ENCODE results near the gene CEP295NL.

CEP295NL gene

GRCh38 chr17:78861229-78861628 lies 41.8 kb downstream of the CEP295NL start:
- DNase-seq: no peak

DNA sequence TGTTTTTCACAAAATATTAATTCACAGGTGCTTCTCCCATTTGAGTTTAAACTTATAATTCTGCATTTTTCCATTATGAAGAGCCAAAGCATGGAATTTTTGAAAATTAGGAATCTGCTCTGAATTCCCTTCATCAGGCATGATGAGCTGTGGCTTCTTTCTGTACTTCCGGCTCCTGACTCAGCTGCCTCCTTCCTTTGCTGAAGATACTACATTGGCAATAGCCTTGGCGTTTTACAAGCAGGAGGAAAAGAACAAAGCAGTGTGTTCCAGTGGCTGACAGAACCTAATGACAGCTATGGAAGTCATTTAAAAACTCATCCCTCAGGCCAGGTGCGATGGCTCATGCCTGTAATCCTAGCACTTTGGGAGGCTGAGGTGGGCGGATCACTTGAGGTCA lies 44.0 kb downstream of the CEP295NL start:
- no peak for DNase-seq

- DNase-seq: no peak
These were observed 45.7 kb downstream of the CEP295NL start for GRCh38 chr17:78857266-78857665.

GRCh38 chr17:78855561-78856165 lies 47.3 kb downstream of the CEP295NL start:
- DNase-seq: no peak

GRCh38 chr17:78854508-78854907 lies 48.5 kb downstream of the CEP295NL start:
- no peak for DNase-seq

DNA sequence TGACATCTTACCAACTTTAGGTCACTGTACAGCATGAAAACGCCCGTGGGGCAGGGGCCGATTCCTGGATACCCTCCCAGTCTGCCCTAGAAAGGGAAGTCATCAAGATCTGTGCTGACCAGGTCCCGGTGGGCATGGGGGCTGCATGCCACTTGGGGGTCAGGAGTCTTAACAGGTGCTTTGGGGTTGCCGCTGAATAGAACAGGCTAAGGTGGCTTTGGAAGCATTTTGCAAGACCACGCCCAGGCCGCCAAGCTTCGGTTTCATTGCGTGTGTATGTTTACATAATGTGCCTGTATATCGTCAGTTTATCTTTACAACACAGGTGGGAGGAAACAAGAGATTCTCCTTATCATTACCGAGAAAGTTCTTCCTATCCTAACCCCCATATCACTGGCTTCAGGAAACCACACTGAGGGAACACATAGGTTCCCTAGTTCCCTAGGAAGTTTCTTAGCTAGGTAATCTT lies 49.0 kb downstream of the CEP295NL start:
- peak; percentile 53 for DNase-seq

- DNase-seq: no peak
These were observed 50.3 kb downstream of the CEP295NL start for GRCh38 chr17:78852709-78853121.

DNA sequence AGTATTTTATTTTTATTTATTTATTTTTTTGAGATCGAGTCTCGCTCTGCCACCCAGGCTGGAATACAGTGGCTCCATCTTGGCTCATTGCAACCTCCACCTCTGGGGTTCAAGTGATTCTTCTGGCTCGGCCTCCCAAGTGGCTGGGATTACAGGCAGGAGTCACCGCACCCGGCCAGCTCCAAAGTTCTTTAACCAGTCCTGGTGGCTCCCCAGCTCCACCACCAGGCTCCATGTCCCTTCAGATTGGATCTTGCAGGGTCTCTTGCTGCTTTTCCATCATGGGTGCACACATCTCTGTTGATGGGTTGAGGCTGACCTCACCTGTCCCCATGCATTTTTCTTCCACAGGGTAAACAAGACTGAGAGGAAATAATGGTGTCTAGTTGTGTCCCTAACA lies 54.0 kb downstream of the CEP295NL start:
- no peak for DNase-seq

DNA sequence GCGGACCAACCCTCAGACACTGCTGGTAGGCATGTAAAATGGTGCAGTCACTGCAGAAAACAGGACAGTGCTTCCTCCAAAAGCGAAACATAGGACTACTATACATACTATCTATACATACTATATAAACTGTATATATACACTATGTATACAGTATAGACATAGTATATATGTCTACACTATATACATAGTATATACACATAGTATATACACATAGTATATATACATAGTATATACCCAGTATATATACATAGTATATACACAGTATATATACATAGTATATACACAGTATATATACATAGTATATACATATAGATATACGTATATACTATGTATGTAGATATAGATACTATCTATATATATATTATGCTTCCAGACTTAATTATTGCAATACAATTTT lies 55.9 kb downstream of the CEP295NL start:
- DNase-seq: no peak

GRCh38 chr17:78844301-78845005 lies 58.5 kb downstream of the CEP295NL start:
- peak; percentile 28 for DNase-seq

DNA sequence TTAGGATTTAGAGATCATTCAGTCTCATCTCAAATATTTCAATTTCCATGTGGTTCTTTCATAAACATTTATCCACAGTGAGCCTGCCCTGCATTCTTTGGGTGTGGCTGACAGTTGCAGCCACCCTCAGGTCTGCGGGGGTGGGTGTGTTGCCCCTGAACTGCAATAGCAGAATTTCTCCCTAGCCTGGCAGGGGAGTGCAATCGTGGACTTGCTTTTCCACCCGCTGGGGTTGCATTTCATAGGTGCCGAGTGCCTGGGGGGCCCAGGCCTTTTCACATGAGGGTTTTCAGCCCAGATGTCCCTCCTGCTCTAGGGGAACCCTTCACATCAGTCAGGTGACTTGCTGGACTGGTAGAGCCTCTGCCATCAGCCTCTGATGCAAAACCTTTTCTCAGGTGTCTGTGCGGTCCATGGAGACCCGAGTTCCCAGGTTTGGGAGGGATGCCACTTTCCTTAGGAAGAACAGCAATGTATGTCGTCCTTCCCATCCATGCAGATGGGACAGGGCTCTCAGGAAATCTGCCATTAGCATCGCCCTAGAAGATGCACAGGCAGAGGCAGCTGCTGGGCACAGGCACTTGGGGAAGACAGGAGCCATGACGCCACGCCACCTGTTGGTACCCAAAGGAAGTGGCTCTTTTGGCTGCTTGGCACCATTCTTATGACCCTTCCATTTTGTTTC lies 60.0 kb downstream of the CEP295NL start:
- peak; percentile 82 for DNase-seq

GRCh38 chr17:78840780-78841611 lies 62.0 kb downstream of the CEP295NL start, which contains the start of gene USP36:
Gene USP36 (minus strand): TSS chr17:78840814. CDS start chr17:78836363, 4,451 bp downstream.
- DNase-seq: peak; percentile 100

Data from hematopoietic multipotent progenitor cell treated with erythropoietin and hydrocortisone succinate and interleukin-3 and kit ligand, for 4 days (in vitro differentiated cells).